GM12872 (cell line): ENCODE data around the gene ENSA.

Source experiments
- TF ChIP-seq, protein P1 (sequence below): IDR thresholded peaks from 3 replicates; pipeline ENCODE4 v1.5.1; 2011; ENCODE audit warnings: low read depth, mild to moderate bottlenecking, low read length, moderate library complexity; ENCODE audit not compliant: insufficient read depth

Gene ENSA

DNA sequence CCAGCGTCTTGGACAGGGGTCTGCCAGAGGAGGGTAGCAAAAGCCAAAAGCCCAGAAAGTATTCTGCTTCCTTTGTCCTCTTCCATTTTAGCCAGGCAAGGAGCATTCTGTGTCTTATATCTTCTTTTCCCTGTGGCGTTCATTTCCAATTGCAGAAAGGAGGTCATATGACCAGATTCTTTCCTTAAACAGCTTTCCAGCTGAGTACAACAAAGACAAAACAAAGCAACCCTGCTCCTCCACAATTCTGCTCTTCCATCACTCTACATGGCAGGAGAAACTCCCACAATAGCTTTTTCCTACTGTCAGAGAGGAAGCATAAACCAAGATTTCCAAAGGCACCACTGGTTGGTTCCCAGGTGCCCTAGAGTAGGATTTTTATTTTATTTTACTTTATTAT, 19.7 kb downstream of the ENSA start:
- TF ChIP-seq, protein P1, sequence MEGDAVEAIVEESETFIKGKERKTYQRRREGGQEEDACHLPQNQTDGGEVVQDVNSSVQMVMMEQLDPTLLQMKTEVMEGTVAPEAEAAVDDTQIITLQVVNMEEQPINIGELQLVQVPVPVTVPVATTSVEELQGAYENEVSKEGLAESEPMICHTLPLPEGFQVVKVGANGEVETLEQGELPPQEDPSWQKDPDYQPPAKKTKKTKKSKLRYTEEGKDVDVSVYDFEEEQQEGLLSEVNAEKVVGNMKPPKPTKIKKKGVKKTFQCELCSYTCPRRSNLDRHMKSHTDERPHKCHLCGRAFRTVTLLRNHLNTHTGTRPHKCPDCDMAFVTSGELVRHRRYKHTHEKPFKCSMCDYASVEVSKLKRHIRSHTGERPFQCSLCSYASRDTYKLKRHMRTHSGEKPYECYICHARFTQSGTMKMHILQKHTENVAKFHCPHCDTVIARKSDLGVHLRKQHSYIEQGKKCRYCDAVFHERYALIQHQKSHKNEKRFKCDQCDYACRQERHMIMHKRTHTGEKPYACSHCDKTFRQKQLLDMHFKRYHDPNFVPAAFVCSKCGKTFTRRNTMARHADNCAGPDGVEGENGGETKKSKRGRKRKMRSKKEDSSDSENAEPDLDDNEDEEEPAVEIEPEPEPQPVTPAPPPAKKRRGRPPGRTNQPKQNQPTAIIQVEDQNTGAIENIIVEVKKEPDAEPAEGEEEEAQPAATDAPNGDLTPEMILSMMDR: no peak

DNA sequence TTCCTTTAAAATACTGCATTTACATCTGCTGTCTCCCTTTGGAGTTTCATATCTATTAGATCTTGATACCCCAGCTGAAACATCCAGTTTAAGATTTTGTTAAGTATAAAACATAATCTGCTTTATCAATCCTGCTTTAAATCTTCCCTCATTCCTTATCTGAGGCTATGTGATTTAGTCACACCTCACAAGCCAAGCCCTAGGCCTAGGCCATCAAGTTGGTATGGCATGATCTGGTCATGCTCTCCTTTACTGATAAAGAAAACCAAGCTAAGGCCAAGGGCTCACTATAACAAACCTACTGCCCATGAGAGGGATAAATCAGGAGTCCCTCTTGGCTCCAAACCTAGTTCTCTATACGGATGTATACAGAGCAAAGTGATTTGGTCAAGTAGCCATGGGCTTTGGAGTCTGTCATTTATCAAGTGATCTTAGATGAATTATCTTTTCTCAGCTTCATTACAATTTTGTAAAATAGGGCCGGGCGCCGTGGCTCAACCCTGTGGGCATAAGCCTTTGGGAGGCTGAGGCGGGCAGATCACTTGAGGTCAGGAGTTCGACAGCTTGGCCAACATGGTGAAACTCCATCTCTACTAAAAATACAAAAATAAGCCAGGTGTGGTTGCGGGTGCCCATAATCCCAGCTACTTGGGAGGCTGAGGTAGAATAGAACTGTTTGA, 22.8 kb downstream of the ENSA start:
- TF ChIP-seq, protein P1: no peak

DNA sequence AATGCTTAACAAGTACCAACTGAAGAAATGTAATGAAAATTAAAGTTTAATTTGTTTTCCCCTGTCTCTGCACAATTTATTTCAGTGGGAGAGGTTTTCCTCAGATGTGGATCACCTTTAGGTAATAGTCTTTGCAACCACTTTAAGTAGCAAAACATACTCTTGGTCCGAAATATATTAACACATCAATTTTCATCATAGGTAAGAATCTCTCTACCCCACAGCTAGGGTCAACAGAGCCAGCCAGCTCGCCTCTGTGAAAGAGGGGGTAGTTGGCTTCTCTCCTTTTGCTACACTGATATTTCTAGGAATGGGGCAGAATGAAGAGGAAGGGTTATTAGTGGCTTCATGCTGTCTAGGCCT, 25.2 kb downstream of the ENSA start:
- TF ChIP-seq, protein P1: no peak

DNA sequence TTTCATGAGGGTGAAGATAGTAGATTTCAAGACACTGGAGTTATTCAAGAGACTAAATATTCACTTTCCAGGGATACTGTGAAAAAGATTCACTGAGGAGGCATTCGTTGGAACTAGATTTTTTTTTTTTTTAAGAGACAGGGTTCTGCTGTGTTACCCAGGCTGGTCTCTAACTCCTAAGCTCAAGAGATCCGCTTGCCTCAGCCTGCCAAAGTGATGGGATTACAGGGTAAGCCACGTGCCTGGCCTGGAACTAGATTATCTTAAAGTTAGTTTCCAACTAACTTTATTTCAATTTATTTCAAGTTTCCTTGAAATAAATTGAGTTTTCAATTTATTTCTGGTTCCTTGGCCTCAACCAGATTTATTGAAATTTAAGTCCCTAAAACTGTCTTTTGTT, 25.7 kb downstream of the ENSA start:
- TF ChIP-seq, protein P1: no peak

DNA sequence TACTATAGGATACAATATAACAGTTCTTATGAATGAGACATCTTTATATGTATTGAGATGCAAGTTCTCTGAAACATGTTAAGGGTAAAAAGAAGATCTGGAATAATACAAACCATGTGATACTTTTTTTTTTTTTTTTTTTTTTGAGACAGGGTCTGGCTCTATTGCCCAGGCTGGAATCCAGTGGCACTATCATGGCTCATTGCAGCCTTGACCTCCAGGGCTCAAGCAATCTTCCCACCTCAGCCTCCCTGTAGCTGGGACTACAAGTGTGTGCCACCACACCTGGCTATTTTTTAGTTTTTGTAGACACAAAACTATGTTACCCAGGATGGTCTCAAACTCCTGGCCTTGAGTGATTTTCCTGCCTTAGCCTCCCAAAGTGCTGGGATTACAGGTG, 27.9 kb downstream of the ENSA start:
- TF ChIP-seq, protein P1: no peak

DNA sequence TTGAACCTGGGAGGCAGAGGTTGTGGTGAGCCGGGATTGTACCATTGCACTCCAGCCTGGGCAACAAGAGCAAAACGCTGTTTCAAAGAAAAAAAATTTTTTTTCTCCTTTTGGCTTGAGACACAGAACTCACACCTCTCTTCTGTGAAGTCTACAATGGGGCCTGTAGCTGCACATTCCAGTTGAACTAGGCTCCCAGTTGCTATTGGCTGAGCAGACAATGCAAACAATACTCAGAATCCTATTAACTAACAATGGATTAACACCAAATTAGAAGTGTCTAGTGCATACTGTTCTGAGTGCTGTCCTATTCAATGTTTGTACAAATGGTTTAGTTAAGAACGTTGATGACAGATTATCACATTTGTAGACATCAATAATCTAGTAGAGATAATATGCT, 32.4 kb downstream of the ENSA start:
- TF ChIP-seq, protein P1: no peak

DNA sequence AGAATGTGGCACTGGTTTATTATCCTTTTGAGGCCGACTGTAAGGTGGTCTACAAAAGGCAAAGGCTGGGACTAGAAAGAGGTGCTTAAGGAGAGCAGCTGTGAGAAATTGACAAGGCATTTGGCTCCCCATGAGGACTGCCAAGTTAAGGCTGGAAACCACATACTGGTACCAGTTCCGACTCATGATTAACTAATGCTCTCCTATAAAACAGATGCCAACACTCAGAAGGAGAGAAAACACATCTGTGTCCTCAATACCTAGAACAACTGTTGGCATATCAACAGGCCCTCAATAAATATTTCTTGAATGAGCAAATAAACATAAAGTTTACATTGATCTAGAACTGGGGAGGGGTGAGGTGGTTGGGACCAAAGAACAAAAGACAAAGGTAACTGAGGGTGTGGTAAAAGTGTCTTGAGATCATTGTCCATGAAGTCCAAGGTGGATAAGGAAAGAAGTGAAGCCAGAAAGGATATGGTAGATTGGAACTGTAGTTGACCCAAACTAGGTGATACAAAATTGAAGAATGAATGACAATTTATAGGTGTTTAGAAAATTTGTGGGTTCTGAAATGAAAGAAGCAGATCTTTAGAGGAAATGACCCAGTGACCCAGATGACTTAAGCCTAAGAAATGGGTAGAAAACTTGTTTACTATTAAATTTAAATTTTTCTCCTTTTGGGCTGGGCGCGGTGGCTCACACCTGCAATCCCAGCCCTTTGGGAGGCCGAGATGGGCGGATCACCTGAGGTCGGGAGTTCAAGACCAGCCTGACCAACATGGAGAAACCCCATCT, 33.1 kb downstream of the ENSA start:
- TF ChIP-seq, protein P1: no peak
